HCT116 (cell line): Measurements from ENCODE around the gene ERG. TPM values are rescaled to one million over a fixed set of nuclear protein-coding genes. Genes with fewer than 3 reads are reported as not detected.

Source experiments
- ATAC-seq: fragments of 200-7000 bp; cut with Tn5 transposase; 2 replicates; pipeline ENCODE4 v1.9.1; 2020; ENCODE audit warnings: mild to moderate bottlenecking, moderate library complexity
- BruUV-seq: library from RNA; stranded (reverse); fragments of 400-500 nt; replicated peaks from 2 replicates; lab custom pipeline; 2021; lab: Mats Ljungman, UMichigan
- CTCF ChIA-PET: fragments of 300-600 bp; sonication (Branson Sonifier 250); formaldehyde crosslinking; loops from one replicate; lab custom pipeline; 2021; ENCODE audit warnings: antibody characterized with exemption; lab: Charles Lee
- POLR2A ChIA-PET: fragments of 300-600, 350-600 bp; sonication (Branson Sonifier 250); formaldehyde crosslinking; loops from one replicate; lab custom pipeline; 2021; ENCODE audit warnings: antibody characterized with exemption; lab: Charles Lee
- RAD21 ChIA-PET, 2 experiments: fragments of 300-600 bp; sonication (Branson Sonifier 250); formaldehyde crosslinking; loops; one replicate each; lab custom pipeline; 2023; ENCODE audit warnings: low total read pairs in 2 of 2; ENCODE audit not compliant: uncharacterized antibody in 2 of 2, unreplicated experiment in 2 of 2, low non-redundant PET in 1 of 2; lab: Charles Lee
- DNase-seq: peaks from one replicate; pipeline ENCODE4 v3.0.0-alpha.2; 2010; ENCODE audit warnings: low read depth, low spot score
- H2AFZ ChIP-seq: fragments of 200-600 bp; shearing (Covaris generic), sonication (generic); 2 replicates; pipeline ENCODE4 v1.6.1; 2017; ENCODE audit warnings: low read depth, mixed run types, mixed read lengths, antibody characterized with exemption, low read length; ENCODE audit not compliant: poor library complexity, severe bottlenecking
- H3K27ac ChIP-seq: 2 replicates; pipeline ENCODE4 v1.5.1; 2012; ENCODE audit warnings: low read depth, low read length
- H3K27me3 ChIP-seq: fragments of 200-600 bp; sonication (generic); 2 replicates; pipeline ENCODE4 v1.6.1; 2016; ENCODE audit warnings: mixed run types, low read length, mixed read lengths; ENCODE audit not compliant: insufficient read depth
- H3K36me3 ChIP-seq, 2 experiments: fragments of 200-500 bp in 1 of 2; fragments of 200-600 bp in 1 of 2; sonication (Bioruptor generic) in 1 of 2; sonication (generic) in 1 of 2; 2 replicates each; pipeline versions ENCODE4 v1.5.1 to v1.6.1; 2014 to 2016; ENCODE audit warnings: low read length in 2 of 2, inconsistent platforms in 1 of 2, mixed read lengths in 1 of 2, mixed run types in 1 of 2; ENCODE audit not compliant: insufficient read depth in 2 of 2, control insufficient read depth in 1 of 2
- H3K4me1 ChIP-seq, 2 experiments: fragments of 200-600 bp in 1 of 2; sonication (generic) in 1 of 2; 2 replicates each; pipeline versions ENCODE4 v1.5.1 to v1.6.1; 2012 to 2017; ENCODE audit warnings: low read length in 2 of 2, inconsistent platforms in 1 of 2, mild to moderate bottlenecking in 1 of 2, mixed read lengths in 1 of 2, mixed run types in 1 of 2, moderate library complexity in 1 of 2; ENCODE audit not compliant: insufficient read depth in 2 of 2, control insufficient read depth in 1 of 2
- H3K4me2 ChIP-seq: fragments of 200-600 bp; sonication (generic); 2 replicates; pipeline ENCODE4 v1.6.1; 2017; ENCODE audit warnings: mixed run types, low read length, mixed read lengths
- H3K4me3 ChIP-seq, 2 experiments: fragments of 200-600 bp in 1 of 2; sonication (generic) in 1 of 2; replicated peaks in 1 of 2; 2 replicates each; pipeline ENCODE4 v1.5.1; 2011 to 2016; ENCODE audit warnings: low read length in 2 of 2, control low read depth in 1 of 2, low read depth in 1 of 2, mild to moderate bottlenecking in 1 of 2, mixed read lengths in 1 of 2, mixed run types in 1 of 2
- H3K79me2 ChIP-seq: fragments of 200-600 bp; sonication (generic); 2 replicates; pipeline ENCODE4 v1.6.1; 2017; ENCODE audit warnings: mild to moderate bottlenecking, mixed run types, low read length, moderate library complexity, mixed read lengths; ENCODE audit not compliant: insufficient read depth
- H3K9ac ChIP-seq: fragments of 200-600 bp; sonication (generic); 2 replicates; pipeline ENCODE4 v1.6.1; 2016; ENCODE audit warnings: low read length, mixed read lengths
- H3K9me2 ChIP-seq: fragments of 200-600 bp; sonication (generic), shearing (Covaris generic); 2 replicates; pipeline ENCODE4 v1.6.1; 2017; ENCODE audit warnings: mixed run types, mild to moderate bottlenecking, moderate library complexity; ENCODE audit not compliant: insufficient read depth
- H3K9me3 ChIP-seq, 2 experiments: fragments of 200-500 bp in 1 of 2; fragments of 200-600 bp in 1 of 2; sonication (Bioruptor generic) in 1 of 2; sonication (generic) in 1 of 2; 2 replicates each; pipeline ENCODE4 v1.6.1; 2014 to 2017; ENCODE audit warnings: low read length in 2 of 2, mixed read lengths in 2 of 2, inconsistent platforms in 1 of 2, low read depth in 1 of 2, mild to moderate bottlenecking in 1 of 2, mixed run types in 1 of 2, moderate library complexity in 1 of 2; ENCODE audit not compliant: control insufficient read depth in 1 of 2, insufficient read depth in 1 of 2
- H4K20me1 ChIP-seq: fragments of 200-600 bp; sonication (generic), shearing (Covaris generic); 2 replicates; pipeline ENCODE4 v1.6.1; 2017; ENCODE audit warnings: mixed run types, mild to moderate bottlenecking, moderate library complexity; ENCODE audit not compliant: insufficient read depth
- CBX3 ChIP-seq: IDR thresholded peaks from 2 replicates; pipeline ENCODE4 v1.6.1; 2012; ENCODE audit warnings: low read depth
- CTCF ChIP-seq, 3 experiments: fragments of 200-600 bp in 1 of 3; sonication (generic) in 1 of 3; IDR thresholded peaks in 2 of 3; conservative IDR thresholded peaks in 1 of 3; 2 replicates each; pipeline ENCODE4 v1.5.1; 2012 to 2017; ENCODE audit warnings: low read depth in 2 of 3, low read length in 2 of 3, antibody characterized with exemption in 1 of 3, borderline replicate concordance in 1 of 3, control low read depth in 1 of 3, mild to moderate bottlenecking in 1 of 3, mixed read lengths in 1 of 3, mixed run types in 1 of 3, moderate library complexity in 1 of 3; ENCODE audit not compliant: insufficient read depth in 1 of 3
- EGR1 ChIP-seq: IDR thresholded peaks from 2 replicates; pipeline ENCODE4 v1.6.1; 2012; ENCODE audit warnings: low read depth
- ELF1 ChIP-seq: IDR thresholded peaks from 2 replicates; pipeline ENCODE4 v1.6.1; 2012; ENCODE audit warnings: low read depth, borderline replicate concordance
- POLR2AphosphoS5 ChIP-seq: IDR thresholded peaks from 2 replicates; pipeline ENCODE4 v1.6.1; 2011; ENCODE audit warnings: mild to moderate bottlenecking, low read depth, low read length, moderate library complexity
- YY1 ChIP-seq: IDR thresholded peaks from 2 replicates; pipeline ENCODE4 v1.6.1; 2011; ENCODE audit warnings: low read length, low read depth, moderate library complexity, mild to moderate bottlenecking; ENCODE audit not compliant: insufficient replicate concordance; ENCODE audit errors: extremely low read depth
- ZNF274 ChIP-seq: fragments of 200-500 bp; sonication (Bioruptor generic); IDR thresholded peaks from 2 replicates; pipeline ENCODE4 v1.6.1; 2014; ENCODE audit warnings: mild to moderate bottlenecking, low read depth, low read length, inconsistent platforms
- intact Hi-C: fragments of 100-400 bp; cut with micrococcal nuclease; formaldehyde crosslinking; loops from 2 replicates; pipeline ENCODE4 v1.10.0; 2022
- total RNA-seq: library from RNA; stranded (reverse); gene quantifications from one replicate; pipeline ENCODE4 v1.2.1, GENCODE V29; 2021; ENCODE audit not compliant: unreplicated experiment
- TF ChIP-seq, protein P1 (sequence below): IDR thresholded peaks from 2 replicates; pipeline ENCODE4 v1.6.1; 2011; ENCODE audit warnings: mild to moderate bottlenecking, low read length, moderate library complexity; ENCODE audit not compliant: insufficient replicate concordance; ENCODE audit errors: extremely low read depth
- TF ChIP-seq, protein P2 (sequence below): IDR thresholded peaks from 2 replicates; pipeline ENCODE4 v1.6.1; 2012

Gene ERG
- total RNA-seq, 1 experiment from 2014 or later = 0.17 TPM

- RAD21 ChIA-PET = no interaction called here
- Histone ChIP-seq H3K27me3 (no peaks in the 10 kb centered on the region), H3K36me3 (no peaks in the 10 kb centered on the region), H2AFZ (no peak overlapping the region), H3K9ac (no peak overlapping the region), H3K9me2 (no peaks in the 10 kb centered on the region), H3K79me2 (no peaks in the 10 kb centered on the region), H4K20me1 (no peaks in the 10 kb centered on the region), H3K4me3 (no peak overlapping the region)
- POLR2A ChIA-PET = no interaction called here
- CTCF ChIA-PET = no interaction called here
- BruUV-seq = no TSS peak
- TF ChIP-seq POLR2AphosphoS5 (no peak), CTCF (IDR thresholded peaks at IDR 0.05 in 2 of 3, conservative IDR thresholded peaks at IDR 0.05 in 1 of 3; ENCODE audit: borderline replicate concordance in 1 of 3, insufficient read depth in 1 of 3, low read depth in 2 of 3, low read length in 2 of 3) (no peak), ZNF274 (no peak), CBX3 (no peak), ELF1 (no peak), YY1 (no peak), EGR1 (no peak)
- TF ChIP-seq, protein P1, sequence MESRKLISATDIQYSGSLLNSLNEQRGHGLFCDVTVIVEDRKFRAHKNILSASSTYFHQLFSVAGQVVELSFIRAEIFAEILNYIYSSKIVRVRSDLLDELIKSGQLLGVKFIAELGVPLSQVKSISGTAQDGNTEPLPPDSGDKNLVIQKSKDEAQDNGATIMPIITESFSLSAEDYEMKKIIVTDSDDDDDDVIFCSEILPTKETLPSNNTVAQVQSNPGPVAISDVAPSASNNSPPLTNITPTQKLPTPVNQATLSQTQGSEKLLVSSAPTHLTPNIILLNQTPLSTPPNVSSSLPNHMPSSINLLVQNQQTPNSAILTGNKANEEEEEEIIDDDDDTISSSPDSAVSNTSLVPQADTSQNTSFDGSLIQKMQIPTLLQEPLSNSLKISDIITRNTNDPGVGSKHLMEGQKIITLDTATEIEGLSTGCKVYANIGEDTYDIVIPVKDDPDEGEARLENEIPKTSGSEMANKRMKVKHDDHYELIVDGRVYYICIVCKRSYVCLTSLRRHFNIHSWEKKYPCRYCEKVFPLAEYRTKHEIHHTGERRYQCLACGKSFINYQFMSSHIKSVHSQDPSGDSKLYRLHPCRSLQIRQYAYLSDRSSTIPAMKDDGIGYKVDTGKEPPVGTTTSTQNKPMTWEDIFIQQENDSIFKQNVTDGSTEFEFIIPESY = no peak
- TF ChIP-seq, protein P2, sequence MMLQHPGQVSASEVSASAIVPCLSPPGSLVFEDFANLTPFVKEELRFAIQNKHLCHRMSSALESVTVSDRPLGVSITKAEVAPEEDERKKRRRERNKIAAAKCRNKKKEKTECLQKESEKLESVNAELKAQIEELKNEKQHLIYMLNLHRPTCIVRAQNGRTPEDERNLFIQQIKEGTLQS = no peak
- TF ChIP-seq, all 23 proteins: peak for 0
- Histone ChIP-seq H3K9me3 (no peaks in the 10 kb centered on the region), H3K4me2 (no peak overlapping the region), H3K4me1 (no peaks in the 10 kb centered on the region), H3K27ac (no peak overlapping the region)
- ATAC-seq (no peak), DNase-seq (no peak)
- intact Hi-C loops = no loop called here
Observed at GRCh38 chr21:38361324-38361723, 137.0 kb downstream of the ERG start.
